ENCODE results near the gene WDTC1.
"Not testable (repeated sequence)": the region's sequence is repeated elsewhere in the genome, so short reads cannot be mapped to it uniquely, and the experiment has no call there.

WDTC1 gene, protein sequence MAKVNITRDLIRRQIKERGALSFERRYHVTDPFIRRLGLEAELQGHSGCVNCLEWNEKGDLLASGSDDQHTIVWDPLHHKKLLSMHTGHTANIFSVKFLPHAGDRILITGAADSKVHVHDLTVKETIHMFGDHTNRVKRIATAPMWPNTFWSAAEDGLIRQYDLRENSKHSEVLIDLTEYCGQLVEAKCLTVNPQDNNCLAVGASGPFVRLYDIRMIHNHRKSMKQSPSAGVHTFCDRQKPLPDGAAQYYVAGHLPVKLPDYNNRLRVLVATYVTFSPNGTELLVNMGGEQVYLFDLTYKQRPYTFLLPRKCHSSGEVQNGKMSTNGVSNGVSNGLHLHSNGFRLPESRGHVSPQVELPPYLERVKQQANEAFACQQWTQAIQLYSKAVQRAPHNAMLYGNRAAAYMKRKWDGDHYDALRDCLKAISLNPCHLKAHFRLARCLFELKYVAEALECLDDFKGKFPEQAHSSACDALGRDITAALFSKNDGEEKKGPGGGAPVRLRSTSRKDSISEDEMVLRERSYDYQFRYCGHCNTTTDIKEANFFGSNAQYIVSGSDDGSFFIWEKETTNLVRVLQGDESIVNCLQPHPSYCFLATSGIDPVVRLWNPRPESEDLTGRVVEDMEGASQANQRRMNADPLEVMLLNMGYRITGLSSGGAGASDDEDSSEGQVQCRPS

DNA sequence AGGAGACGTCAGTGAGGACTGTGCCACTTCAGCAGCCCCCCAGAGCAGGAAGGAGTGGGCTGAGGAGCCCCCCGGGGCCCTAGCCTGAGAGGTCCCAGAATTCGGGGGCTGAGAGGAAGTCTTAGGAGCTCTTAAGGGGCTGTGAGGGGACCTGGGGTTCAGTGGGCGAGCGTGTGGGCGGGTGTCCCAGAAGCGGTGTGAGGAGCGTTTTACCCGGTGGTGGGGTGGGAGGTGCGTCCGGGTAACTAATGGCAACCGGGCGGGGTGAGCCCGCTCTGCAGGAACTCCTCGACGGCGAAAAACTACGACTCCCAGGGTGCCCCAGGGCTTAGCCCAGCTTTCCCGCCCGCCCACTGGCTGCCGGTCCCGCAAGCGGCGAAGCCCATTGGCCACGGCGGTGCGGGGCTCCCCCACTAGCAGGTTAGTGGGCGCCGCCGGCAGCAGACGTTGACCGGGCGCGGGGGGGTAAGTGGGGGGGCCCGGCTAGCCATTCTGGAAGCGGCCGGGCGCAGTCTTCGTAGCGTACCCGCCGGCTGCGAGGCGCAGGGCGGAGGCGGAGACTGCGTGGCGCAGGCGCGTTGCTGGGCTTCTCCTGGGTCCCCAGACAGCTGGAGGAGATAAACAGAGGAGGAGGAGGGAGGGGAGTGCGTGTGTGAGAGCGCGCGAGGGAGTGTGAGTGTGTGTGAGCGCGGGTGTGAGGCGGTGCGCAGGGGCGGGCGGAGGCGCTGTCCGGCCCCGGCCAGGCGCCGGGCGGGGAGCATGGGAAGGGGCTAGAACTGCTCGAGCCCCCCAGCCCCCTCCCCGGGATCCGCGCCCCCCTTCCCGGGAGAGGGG lies at the start of gene WDTC1:
TSS of gene WDTC1 (plus strand) at position 584 of the 834 bp plus-strand sequence. CDS start 26,423 bp downstream, outside the sequence.
- DNase-seq: peak; percentile 92 to 93

DNA sequence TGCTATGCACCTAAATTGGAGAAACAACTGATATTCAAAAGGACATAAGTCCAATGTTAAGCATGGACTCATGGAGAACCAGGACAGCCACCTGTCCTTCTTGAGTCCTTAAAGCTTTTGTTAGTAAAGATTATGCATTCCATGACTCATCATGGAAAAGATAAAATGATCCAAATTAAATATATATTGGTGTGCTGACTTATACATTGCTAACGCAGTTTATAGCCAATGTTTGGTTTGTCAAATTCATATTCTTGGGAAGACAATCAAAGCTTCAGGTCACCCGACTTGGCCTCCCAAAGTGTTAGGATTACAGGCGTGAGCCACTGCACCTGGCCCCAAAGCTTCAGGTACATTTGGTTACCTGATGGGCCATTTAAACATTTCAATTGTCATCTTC lies 49.8 kb upstream of the WDTC1 start:
- not testable (repeated sequence) for DNase-seq

DNA sequence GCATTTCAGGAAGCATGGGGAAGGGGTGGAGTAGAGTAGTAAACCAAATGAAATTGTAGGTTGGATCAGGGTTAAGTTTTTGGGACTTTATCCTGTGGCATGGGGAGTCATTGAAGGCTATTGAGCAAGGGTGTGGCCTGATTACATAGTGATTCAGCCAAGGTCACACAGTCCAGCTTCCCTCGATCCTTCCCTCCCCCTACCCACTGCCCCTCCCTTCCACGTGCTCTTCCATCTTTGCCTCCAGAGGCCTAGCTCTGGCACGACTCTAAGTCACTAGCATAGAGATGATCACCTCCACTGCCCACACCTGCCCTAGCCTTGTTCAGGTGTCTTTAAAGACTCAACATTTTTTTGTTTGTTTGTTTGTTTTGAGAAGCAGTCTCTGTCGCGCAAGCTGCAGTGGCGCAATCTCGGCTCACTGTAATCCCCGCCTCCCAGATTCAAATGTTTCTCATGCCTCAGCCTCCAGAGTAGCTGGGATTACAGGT lies 42.3 kb upstream of the WDTC1 start:
- no peak for DNase-seq

DNA sequence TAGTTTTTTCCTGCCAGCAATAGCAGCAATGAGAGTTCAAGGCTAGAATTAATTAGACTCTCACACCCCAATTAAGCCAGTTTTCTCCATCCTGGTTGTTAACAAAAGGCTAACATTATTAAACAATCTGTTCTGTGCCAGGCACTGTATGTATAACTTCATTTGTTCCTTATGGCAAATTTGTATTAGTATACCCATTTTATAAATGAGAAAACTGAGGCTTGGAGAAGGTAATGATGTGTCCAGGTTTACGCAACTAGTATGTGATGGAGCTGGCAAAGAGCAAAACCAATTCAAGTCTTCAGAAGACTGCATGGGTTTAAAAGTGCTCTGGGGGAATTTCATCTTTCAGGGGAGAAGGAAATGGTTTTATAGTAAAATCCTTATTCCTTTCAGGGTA lies 41.2 kb upstream of the WDTC1 start:
- no peak for DNase-seq

DNA sequence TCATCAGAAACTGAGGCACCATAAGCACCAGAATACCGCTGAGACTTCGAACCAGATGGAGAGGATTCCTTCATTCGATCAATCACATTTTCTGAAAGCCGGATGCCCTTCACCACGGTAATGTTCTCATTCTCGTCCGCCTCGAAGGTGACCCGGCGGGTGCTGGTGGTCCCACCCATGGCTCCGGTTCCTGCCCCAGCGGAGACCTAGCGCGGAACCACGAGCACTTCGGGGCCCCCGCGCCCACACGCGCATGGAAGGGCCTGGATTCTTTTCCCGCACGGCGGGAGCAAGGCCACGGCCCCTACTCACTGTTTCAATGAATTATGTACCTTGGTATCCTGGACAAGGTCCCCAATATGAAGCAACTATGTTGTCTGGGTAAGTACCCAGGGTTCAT lies 33.1 kb upstream of the WDTC1 start:
- DNase-seq: no peak

DNA sequence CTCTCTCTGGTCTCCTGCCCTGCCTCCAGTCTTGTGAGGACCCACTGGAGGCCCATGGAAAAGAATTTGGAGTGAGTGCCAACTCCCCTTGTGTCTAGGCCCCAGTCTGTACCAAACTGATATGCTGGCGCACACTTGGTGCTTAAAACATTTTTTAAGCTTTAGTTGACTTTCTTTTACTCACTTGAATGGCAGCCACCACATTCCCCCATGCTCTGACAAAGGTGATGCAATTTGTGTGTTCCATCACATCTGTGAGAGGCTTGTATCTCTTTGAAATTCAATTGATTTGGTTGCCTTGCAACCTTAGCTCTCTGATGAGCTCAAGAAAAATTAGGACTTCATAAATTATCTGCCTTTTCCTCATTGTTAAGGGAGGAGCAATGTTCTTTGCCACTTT lies 30.5 kb upstream of the WDTC1 start:
- no peak for DNase-seq

DNA sequence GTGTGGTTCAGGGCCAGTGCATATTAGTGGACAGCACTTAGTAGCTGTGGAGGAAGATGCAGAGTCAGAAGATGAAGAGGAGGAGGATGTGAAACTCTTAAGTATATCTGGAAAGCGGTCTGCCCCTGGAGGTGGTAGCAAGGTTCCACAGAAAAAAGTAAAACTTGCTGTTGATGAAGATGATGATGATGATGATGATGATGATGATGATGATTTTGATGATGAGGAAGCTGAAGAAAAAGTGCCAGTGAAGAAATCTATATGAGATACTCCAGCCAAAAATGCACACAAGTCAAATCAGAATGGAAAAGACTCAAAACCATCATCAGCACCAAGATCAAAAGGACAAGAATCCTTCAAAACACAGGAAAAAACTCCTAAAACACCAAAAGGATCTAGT lies 27.2 kb upstream of the WDTC1 start:
- not testable (repeated sequence) for DNase-seq

DNA sequence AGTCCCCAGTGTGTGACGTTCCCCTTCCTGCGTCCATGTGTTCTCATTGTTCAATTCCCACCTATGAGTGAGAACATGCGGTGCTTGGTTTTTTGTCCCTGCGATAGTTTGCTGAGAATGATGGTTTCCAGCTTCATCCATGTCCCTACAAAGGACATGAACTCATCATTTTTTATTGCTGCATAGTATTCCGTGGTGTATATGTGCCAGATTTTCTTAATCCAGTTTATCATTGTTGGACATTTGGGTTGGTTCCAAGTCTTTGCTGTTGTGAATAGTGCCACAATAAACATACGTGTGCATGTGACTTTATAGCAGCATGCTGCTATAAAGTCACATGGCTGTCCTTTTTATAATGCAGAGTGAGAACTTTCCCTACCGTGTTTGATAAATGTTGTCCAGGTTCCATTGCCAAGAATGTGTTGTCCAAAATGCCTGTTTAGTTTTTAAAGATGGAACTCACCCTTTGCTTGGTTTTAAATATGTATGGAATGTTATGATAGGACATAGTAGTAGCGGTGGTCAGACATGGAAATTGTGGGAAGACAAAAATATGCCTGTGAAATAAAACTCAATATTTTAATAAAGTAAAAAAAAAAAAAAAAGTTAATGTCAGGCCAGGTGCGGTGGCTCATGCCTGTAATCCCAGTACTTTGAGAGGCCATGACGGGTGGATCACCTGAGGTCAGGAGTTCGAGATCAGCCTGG lies 26.1 kb upstream of the WDTC1 start:
- not testable (repeated sequence) for DNase-seq

DNA sequence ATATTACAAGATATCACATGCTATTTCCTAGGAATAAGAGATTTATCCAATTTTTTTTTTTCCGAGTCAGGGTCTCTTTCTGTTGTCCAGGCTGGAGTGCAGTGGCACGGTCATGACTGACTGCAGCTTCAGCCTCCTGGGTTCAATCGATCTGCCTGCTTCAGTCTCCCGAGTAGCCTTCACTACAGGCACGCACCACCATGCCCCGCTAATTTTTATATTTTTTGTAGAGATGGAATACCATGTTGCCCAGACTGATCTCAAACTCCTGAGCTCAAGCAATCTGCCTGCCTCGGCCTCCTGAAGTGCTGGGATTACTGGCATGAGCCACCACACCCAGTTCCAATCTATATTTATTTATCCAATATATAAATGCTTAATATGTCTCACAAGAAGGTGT lies 18.0 kb upstream of the WDTC1 start:
- DNase-seq: no peak

DNA sequence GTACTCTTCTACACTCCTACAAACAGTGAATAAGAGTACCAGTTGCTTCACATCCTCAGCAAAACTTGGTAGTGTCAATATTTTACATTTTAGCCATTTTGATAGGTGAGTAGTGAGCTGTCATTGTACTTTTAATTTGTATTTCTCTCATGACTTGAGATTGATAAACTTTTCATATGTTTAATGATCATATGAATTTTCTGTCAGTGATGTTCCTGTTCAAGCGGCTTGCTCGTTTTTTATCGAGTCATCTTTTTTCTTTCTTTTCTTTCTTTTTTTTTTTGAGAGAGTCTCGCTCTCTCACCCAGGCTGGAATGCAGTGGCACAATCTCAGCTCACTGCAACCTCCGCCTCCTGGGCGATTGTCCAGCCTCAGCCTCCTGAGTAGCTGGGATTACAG lies 17.0 kb upstream of the WDTC1 start:
- DNase-seq: no peak

DNA sequence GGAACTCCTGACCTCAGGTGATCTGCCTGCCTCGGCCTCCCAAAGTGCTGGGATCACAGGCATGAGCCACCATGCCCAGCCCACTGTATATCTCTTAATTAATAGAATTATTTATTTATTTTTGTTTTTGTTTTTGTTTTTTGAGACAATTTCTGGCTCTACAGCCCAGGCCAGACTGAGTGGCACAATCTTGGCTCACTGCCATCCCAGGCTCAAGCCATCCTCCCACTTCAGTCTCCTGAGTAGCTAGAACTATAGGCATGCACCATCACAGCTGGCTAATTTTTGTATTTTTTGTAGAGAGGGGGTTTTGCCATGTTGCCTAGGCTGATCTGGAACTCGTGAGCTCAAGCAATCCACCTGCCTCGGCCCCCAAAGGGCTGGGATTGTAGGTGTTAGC lies 15.7 kb upstream of the WDTC1 start:
- no peak for DNase-seq

DNA sequence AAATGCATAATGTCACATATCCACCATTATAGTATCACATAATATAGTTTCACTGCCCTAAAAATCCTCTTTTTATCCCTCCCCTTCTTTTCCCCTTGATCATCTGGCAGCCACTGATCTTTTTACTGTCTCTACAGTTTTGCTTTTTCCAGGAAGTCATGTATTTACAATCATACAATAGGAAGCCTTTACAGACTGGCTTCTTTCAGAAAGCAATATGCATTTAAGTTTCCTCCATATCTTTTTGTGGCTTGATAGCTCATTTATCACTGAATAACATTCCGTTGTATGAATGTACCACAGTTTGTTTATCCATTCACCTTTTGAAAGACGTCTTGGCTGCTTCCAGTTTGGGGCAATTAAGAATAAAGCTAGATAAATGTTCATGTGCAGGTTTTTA lies 14.3 kb upstream of the WDTC1 start:
- peak in 1 of 2 experiments; percentile 10 for DNase-seq

DNA sequence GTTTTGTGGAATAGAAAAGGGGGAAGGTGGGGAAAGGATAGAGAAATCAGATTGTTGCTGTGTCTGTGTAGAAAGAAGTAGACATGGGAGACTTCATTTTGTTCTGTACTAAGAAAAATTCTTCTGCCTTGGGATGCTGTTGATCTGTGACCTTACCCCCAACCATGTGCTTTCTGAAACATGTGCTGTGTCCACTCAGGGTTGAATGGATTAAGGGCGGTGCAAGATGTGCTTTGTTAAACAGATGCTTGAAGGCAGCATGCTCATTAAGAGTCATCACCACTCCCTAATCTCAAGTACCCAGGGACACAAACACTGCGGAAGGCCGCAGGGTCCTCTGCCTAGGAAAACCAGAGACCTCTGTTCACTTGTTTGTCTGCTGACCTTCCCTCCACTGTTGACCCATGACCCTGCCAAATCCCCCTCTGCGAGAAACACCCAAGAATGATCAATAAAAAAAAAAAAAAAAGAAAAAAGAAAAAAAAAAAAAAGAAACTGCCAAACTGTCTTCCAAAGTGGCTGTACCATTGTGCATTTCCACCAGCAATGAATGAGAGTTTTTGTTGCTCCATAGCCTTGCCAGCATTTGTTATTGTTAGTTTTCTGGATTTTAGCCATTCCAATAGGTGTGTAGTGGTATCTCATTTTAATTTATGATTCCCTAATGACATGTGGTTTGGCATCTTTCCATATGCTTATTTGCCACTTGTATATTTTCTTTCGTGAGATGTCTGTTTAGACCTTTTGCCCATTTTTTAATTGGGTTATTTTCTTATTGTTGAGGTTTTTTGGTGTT lies 13.5 kb upstream of the WDTC1 start:
- not testable (repeated sequence) for DNase-seq

DNA sequence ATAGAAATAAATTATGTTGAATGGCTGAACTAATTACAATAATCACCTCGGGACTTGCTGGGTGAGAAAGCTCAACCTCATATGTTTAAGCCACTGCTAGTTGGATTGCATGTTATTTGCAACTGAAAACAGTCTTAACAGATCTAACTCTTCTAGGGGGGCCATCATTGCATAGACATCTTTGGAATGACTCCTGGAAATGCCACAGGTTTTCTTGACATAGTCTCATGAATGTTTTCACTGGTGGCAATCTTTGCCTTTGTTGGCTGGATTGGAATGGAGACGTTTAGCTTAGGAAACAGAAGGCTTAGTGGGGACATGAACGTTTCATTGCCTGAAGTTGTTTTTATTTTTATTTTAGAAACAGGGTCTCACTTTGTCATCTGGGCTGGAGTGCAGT lies 8.8 kb upstream of the WDTC1 start:
- DNase-seq: no peak

DNA sequence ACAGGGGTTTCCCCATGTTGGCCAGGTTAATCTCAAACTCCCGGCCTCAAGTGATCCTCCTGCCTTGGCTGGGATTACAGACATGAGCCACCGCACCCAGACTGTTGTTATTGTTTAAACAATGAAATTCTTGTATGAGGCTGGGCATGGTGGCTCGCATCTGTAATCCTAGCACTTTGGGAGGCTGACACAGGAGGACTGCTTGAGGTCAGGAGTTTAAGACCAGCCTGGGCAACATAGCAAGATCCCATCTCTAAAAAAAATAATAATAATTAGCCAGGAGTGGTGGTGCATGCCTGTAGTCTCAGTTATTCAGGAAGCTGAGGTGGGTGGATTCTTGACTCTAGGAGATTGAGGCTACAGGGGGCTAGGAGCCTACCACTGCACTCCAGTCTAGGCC lies 6.7 kb upstream of the WDTC1 start:
- no peak for DNase-seq

DNA sequence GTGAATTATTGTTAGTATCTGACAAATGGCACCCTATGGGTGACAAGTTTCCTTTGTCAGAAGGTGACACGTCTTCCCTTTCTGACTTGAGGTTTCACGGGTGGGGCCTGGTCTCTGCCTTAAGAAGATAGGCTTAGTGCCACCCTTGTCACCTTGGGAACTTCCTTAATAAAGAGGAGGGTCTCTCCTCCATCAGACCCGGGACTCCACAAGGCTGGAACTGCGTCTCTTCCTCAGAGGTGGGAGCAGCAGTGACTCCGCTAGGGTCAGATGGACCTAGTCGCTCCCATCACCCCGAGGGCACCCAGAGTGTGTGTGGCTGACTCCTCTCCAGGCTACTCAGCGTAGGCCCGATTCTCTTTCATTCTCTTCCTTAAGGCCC lies 774 bp upstream of the WDTC1 start:
- no peak for DNase-seq

DNA sequence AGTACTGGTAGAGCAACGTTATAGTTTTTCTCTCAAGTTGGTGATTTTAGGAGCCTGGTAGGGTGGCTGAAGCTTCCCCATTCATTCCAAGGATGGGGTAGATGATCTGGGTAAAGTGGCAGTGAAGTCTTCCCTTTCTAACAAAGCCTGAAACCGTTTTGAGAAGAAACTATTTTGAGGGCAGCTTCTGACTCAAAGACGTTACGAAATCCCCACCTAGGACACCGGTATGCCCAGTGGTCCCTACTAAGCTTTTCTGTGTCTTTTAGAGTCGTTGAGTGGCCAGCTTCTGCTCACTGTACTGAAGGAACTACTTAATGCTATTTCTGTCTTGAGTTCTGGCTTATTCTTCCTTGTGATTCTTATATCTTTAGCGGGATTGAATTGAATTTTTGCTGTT lies 1.4 kb downstream of the WDTC1 start:
- no peak for DNase-seq

DNA sequence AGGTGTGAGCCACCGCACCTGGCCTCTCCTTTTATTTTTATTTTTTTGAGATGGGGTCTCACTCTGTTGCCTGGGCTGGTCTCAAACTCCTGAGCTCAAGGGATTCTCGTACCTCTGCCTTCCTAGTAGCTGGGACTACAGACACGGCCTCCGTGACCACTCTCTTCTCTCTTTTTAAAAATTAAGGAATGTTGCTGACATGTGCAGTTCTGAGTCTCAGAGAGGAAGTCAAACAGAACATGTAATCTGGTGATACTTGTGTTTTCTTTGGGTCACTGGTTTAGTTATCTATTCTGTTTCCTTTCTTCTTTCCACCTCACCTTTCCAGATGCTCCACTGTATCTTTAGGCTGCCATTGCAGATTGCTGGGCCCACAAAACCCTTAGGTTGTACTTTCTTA lies 2.7 kb downstream of the WDTC1 start:
- DNase-seq: no peak

DNA sequence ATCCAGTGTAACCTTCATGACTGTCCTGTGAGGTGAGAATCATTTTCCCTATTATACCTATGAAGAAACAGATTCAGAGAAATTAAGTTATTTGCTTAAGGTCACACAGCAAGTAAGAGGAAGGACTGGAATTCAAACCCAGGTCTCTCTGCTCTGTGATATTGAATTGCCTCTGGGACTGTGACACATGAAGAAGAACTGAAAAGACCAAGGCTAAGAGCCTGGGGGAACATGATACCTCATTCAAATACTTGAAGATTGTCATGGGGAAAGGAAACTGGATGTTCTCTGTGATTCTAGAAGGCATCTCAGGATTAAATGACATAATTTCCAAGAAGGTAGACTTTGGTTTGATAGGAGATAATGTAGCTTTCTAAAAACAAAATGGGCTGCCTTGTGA lies 3.6 kb downstream of the WDTC1 start:
- no peak for DNase-seq

DNA sequence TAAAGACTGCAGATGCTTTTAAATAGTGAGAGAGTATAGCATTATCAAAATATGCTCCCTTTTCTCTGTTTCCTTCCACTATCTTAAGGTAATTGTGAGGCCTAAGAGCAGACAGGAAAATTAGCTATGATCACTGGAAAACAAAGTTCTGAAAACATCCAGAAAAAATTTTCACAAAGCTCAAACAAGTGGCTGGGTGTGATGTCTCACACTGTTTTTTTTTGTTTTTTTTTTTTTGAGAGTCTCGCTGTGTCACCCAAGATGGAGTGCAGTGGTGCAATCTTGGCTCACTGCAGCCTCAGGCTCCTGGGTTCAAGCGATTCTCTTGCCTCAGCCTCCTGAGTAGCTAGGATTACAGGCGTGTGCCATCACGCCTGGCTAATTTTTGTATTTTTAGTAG lies 7.2 kb downstream of the WDTC1 start:
- no peak for DNase-seq

DNA sequence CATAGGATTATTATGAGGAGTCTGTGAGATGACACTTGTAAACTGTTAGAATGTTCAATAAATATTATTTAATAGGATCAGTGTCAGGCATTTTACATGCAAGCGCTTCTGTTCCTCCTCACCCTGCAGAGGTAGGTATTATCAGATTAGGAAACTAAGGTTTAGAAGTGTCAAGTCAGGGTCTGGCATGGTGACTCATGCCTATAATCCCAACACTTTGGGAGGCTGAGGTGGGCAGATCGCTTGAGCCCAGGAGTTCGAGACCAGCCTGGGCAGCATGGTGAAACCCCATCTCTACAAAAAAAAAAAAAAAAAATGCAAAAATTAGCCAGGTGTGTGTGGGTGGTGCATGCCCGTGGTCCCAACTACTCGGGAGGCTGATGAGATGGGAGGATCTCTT lies 9.2 kb downstream of the WDTC1 start:
- not testable (repeated sequence) for DNase-seq

DNA sequence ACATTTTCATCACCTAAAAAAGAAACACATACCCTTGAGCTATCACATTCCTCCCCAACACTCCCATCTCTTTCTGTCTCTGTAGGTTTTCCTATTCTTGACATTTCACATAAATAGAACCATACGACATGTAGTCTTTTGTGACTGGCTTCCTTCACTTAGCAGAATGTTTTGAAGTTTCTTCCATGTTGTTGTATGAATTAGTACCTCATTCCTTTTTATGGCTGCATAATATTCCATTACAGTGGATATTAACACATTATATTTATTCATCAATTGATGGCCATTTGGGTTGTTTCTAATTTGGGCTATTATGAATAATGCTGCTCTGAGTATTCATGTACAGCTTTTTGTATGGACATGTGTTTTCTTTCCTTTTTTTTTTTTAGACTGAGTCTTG lies 11.8 kb downstream of the WDTC1 start:
- no peak for DNase-seq
